HCT116 (cell line): ENCODE results near the gene ELP5. TPM values are rescaled to one million over a fixed set of nuclear protein-coding genes. Genes with fewer than 3 reads are reported as not detected.

Source experiments
- ATAC-seq: fragments of 200-7000 bp; cut with Tn5 transposase; 2 replicates; pipeline ENCODE4 v1.9.1; 2020; ENCODE audit warnings: mild to moderate bottlenecking, moderate library complexity
- BruUV-seq: library from RNA; stranded (reverse); fragments of 400-500 nt; replicated peaks from 2 replicates; lab custom pipeline; 2021; lab: Mats Ljungman, UMichigan
- CTCF ChIA-PET: fragments of 300-600 bp; sonication (Branson Sonifier 250); formaldehyde crosslinking; loops from one replicate; lab custom pipeline; 2021; ENCODE audit warnings: antibody characterized with exemption; lab: Charles Lee
- POLR2A ChIA-PET: fragments of 300-600, 350-600 bp; sonication (Branson Sonifier 250); formaldehyde crosslinking; loops from one replicate; lab custom pipeline; 2021; ENCODE audit warnings: antibody characterized with exemption; lab: Charles Lee
- RAD21 ChIA-PET, 2 experiments: fragments of 300-600 bp; sonication (Branson Sonifier 250); formaldehyde crosslinking; loops; one replicate each; lab custom pipeline; 2023; ENCODE audit warnings: low total read pairs in 2 of 2; ENCODE audit not compliant: uncharacterized antibody in 2 of 2, unreplicated experiment in 2 of 2, low non-redundant PET in 1 of 2; lab: Charles Lee
- DNase-seq: peaks from one replicate; pipeline ENCODE4 v3.0.0-alpha.2; 2010; ENCODE audit warnings: low read depth, low spot score
- H2AFZ ChIP-seq: fragments of 200-600 bp; shearing (Covaris generic), sonication (generic); 2 replicates; pipeline ENCODE4 v1.6.1; 2017; ENCODE audit warnings: low read depth, mixed run types, mixed read lengths, antibody characterized with exemption, low read length; ENCODE audit not compliant: poor library complexity, severe bottlenecking
- H3K27ac ChIP-seq: 2 replicates; pipeline ENCODE4 v1.5.1; 2012; ENCODE audit warnings: low read depth, low read length
- H3K27me3 ChIP-seq: fragments of 200-600 bp; sonication (generic); 2 replicates; pipeline ENCODE4 v1.6.1; 2016; ENCODE audit warnings: mixed run types, low read length, mixed read lengths; ENCODE audit not compliant: insufficient read depth
- H3K36me3 ChIP-seq, 2 experiments: fragments of 200-500 bp in 1 of 2; fragments of 200-600 bp in 1 of 2; sonication (Bioruptor generic) in 1 of 2; sonication (generic) in 1 of 2; 2 replicates each; pipeline versions ENCODE4 v1.5.1 to v1.6.1; 2014 to 2016; ENCODE audit warnings: low read length in 2 of 2, inconsistent platforms in 1 of 2, mixed read lengths in 1 of 2, mixed run types in 1 of 2; ENCODE audit not compliant: insufficient read depth in 2 of 2, control insufficient read depth in 1 of 2
- H3K4me1 ChIP-seq, 2 experiments: fragments of 200-600 bp in 1 of 2; sonication (generic) in 1 of 2; 2 replicates each; pipeline versions ENCODE4 v1.5.1 to v1.6.1; 2012 to 2017; ENCODE audit warnings: low read length in 2 of 2, inconsistent platforms in 1 of 2, mild to moderate bottlenecking in 1 of 2, mixed read lengths in 1 of 2, mixed run types in 1 of 2, moderate library complexity in 1 of 2; ENCODE audit not compliant: insufficient read depth in 2 of 2, control insufficient read depth in 1 of 2
- H3K4me2 ChIP-seq: fragments of 200-600 bp; sonication (generic); 2 replicates; pipeline ENCODE4 v1.6.1; 2017; ENCODE audit warnings: mixed run types, low read length, mixed read lengths
- H3K4me3 ChIP-seq, 2 experiments: fragments of 200-600 bp in 1 of 2; sonication (generic) in 1 of 2; replicated peaks in 1 of 2; 2 replicates each; pipeline ENCODE4 v1.5.1; 2011 to 2016; ENCODE audit warnings: low read length in 2 of 2, control low read depth in 1 of 2, low read depth in 1 of 2, mild to moderate bottlenecking in 1 of 2, mixed read lengths in 1 of 2, mixed run types in 1 of 2
- H3K79me2 ChIP-seq: fragments of 200-600 bp; sonication (generic); 2 replicates; pipeline ENCODE4 v1.6.1; 2017; ENCODE audit warnings: mild to moderate bottlenecking, mixed run types, low read length, moderate library complexity, mixed read lengths; ENCODE audit not compliant: insufficient read depth
- H3K9ac ChIP-seq: fragments of 200-600 bp; sonication (generic); 2 replicates; pipeline ENCODE4 v1.6.1; 2016; ENCODE audit warnings: low read length, mixed read lengths
- H3K9me2 ChIP-seq: fragments of 200-600 bp; sonication (generic), shearing (Covaris generic); 2 replicates; pipeline ENCODE4 v1.6.1; 2017; ENCODE audit warnings: mixed run types, mild to moderate bottlenecking, moderate library complexity; ENCODE audit not compliant: insufficient read depth
- H3K9me3 ChIP-seq, 2 experiments: fragments of 200-500 bp in 1 of 2; fragments of 200-600 bp in 1 of 2; sonication (Bioruptor generic) in 1 of 2; sonication (generic) in 1 of 2; 2 replicates each; pipeline ENCODE4 v1.6.1; 2014 to 2017; ENCODE audit warnings: low read length in 2 of 2, mixed read lengths in 2 of 2, inconsistent platforms in 1 of 2, low read depth in 1 of 2, mild to moderate bottlenecking in 1 of 2, mixed run types in 1 of 2, moderate library complexity in 1 of 2; ENCODE audit not compliant: control insufficient read depth in 1 of 2, insufficient read depth in 1 of 2
- H4K20me1 ChIP-seq: fragments of 200-600 bp; sonication (generic), shearing (Covaris generic); 2 replicates; pipeline ENCODE4 v1.6.1; 2017; ENCODE audit warnings: mixed run types, mild to moderate bottlenecking, moderate library complexity; ENCODE audit not compliant: insufficient read depth
- CBX3 ChIP-seq: IDR thresholded peaks from 2 replicates; pipeline ENCODE4 v1.6.1; 2012; ENCODE audit warnings: low read depth
- EGR1 ChIP-seq: IDR thresholded peaks from 2 replicates; pipeline ENCODE4 v1.6.1; 2012; ENCODE audit warnings: low read depth
- ELF1 ChIP-seq: IDR thresholded peaks from 2 replicates; pipeline ENCODE4 v1.6.1; 2012; ENCODE audit warnings: low read depth, borderline replicate concordance
- FOSL1 ChIP-seq: IDR thresholded peaks from 2 replicates; pipeline ENCODE4 v1.6.1; 2012; ENCODE audit warnings: low read depth
- JUND ChIP-seq: IDR thresholded peaks from 2 replicates; pipeline ENCODE4 v1.6.1; 2012
- MAX ChIP-seq: IDR thresholded peaks from 2 replicates; pipeline ENCODE4 v1.6.1; 2012
- POLR2A ChIP-seq: IDR thresholded peaks from 2 replicates; pipeline ENCODE4 v1.7.0; 2011; ENCODE audit warnings: borderline replicate concordance; ENCODE audit not compliant: insufficient read depth, insufficient read length; ENCODE audit errors: extremely low read depth
- POLR2AphosphoS5 ChIP-seq: IDR thresholded peaks from 2 replicates; pipeline ENCODE4 v1.6.1; 2011; ENCODE audit warnings: mild to moderate bottlenecking, low read depth, low read length, moderate library complexity
- RAD21 ChIP-seq: IDR thresholded peaks from 2 replicates; pipeline ENCODE4 v1.6.1; 2012; ENCODE audit warnings: low read depth, mild to moderate bottlenecking
- SIN3A ChIP-seq: IDR thresholded peaks from 2 replicates; pipeline ENCODE4 v1.6.1; 2012; ENCODE audit warnings: low read depth
- SP1 ChIP-seq: IDR thresholded peaks from 2 replicates; pipeline ENCODE4 v1.6.1; 2012; ENCODE audit warnings: low read depth
- SRF ChIP-seq: IDR thresholded peaks from 2 replicates; pipeline ENCODE4 v1.6.1; 2012; ENCODE audit warnings: low read depth
- TCF7L2 ChIP-seq: IDR thresholded peaks from 2 replicates; pipeline ENCODE4 v1.7.0; 2011; ENCODE audit warnings: borderline replicate concordance, inconsistent platforms; ENCODE audit not compliant: insufficient read depth, insufficient read length; ENCODE audit errors: extremely low read depth
- YY1 ChIP-seq: IDR thresholded peaks from 2 replicates; pipeline ENCODE4 v1.6.1; 2011; ENCODE audit warnings: low read length, low read depth, moderate library complexity, mild to moderate bottlenecking; ENCODE audit not compliant: insufficient replicate concordance; ENCODE audit errors: extremely low read depth
- ZFX ChIP-seq: fragments of 450-650 bp; IDR thresholded peaks from 2 replicates; pipeline ENCODE4 v1.6.1; 2017
- ZNF274 ChIP-seq: fragments of 200-500 bp; sonication (Bioruptor generic); IDR thresholded peaks from 2 replicates; pipeline ENCODE4 v1.6.1; 2014; ENCODE audit warnings: mild to moderate bottlenecking, low read depth, low read length, inconsistent platforms
- intact Hi-C: fragments of 100-400 bp; cut with micrococcal nuclease; formaldehyde crosslinking; loops from 2 replicates; pipeline ENCODE4 v1.10.0; 2022
- total RNA-seq: library from RNA; stranded (reverse); gene quantifications from one replicate; pipeline ENCODE4 v1.2.1, GENCODE V29; 2021; ENCODE audit not compliant: unreplicated experiment
- TF ChIP-seq, protein P1 (sequence below): IDR thresholded peaks from 2 replicates; pipeline ENCODE4 v1.6.1; 2012
- TF ChIP-seq, protein P2 (sequence below): IDR thresholded peaks from 2 replicates; pipeline ENCODE4 v1.6.1; 2012; ENCODE audit warnings: low read depth
- TF ChIP-seq, protein P3 (sequence below): IDR thresholded peaks from 2 replicates; pipeline ENCODE4 v1.6.1; 2011; ENCODE audit warnings: mild to moderate bottlenecking, low read length, moderate library complexity; ENCODE audit not compliant: insufficient replicate concordance; ENCODE audit errors: extremely low read depth
- TF ChIP-seq, protein P4 (sequence below), 3 experiments: fragments of 200-600 bp in 1 of 3; sonication (generic) in 1 of 3; IDR thresholded peaks in 2 of 3; conservative IDR thresholded peaks in 1 of 3; 2 replicates each; pipeline ENCODE4 v1.5.1; 2012 to 2017; ENCODE audit warnings: low read depth in 2 of 3, low read length in 2 of 3, antibody characterized with exemption in 1 of 3, borderline replicate concordance in 1 of 3, control low read depth in 1 of 3, mild to moderate bottlenecking in 1 of 3, mixed read lengths in 1 of 3, mixed run types in 1 of 3, moderate library complexity in 1 of 3; ENCODE audit not compliant: insufficient read depth in 1 of 3

Gene ELP5
- total RNA-seq, 1 experiment from 2014 or later, result 81.7 TPM

- peaks cover 39 to 41% of the 10 kb centered on the region in 2 experiments for H3K36me3 ChIP-seq
- TF ChIP-seq, protein P1, sequence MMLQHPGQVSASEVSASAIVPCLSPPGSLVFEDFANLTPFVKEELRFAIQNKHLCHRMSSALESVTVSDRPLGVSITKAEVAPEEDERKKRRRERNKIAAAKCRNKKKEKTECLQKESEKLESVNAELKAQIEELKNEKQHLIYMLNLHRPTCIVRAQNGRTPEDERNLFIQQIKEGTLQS, result no peak
- TF ChIP-seq CBX3, result no peak
- no peak for TF ChIP-seq SIN3A
- no peak for TF ChIP-seq ZNF274
- TF ChIP-seq JUND, result no peak
- TF ChIP-seq EGR1, result no peak
- no peak for TF ChIP-seq ZFX
- no peak for TF ChIP-seq SP1
- TF ChIP-seq POLR2A, result no peak
- TF ChIP-seq TCF7L2, result no peak
- no peak for TF ChIP-seq MAX
- TF ChIP-seq, protein P2, sequence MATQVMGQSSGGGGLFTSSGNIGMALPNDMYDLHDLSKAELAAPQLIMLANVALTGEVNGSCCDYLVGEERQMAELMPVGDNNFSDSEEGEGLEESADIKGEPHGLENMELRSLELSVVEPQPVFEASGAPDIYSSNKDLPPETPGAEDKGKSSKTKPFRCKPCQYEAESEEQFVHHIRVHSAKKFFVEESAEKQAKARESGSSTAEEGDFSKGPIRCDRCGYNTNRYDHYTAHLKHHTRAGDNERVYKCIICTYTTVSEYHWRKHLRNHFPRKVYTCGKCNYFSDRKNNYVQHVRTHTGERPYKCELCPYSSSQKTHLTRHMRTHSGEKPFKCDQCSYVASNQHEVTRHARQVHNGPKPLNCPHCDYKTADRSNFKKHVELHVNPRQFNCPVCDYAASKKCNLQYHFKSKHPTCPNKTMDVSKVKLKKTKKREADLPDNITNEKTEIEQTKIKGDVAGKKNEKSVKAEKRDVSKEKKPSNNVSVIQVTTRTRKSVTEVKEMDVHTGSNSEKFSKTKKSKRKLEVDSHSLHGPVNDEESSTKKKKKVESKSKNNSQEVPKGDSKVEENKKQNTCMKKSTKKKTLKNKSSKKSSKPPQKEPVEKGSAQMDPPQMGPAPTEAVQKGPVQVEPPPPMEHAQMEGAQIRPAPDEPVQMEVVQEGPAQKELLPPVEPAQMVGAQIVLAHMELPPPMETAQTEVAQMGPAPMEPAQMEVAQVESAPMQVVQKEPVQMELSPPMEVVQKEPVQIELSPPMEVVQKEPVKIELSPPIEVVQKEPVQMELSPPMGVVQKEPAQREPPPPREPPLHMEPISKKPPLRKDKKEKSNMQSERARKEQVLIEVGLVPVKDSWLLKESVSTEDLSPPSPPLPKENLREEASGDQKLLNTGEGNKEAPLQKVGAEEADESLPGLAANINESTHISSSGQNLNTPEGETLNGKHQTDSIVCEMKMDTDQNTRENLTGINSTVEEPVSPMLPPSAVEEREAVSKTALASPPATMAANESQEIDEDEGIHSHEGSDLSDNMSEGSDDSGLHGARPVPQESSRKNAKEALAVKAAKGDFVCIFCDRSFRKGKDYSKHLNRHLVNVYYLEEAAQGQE, result no peak
- no peak for TF ChIP-seq FOSL1
- TF ChIP-seq RAD21, result no peak
- TF ChIP-seq SRF, result no peak
- TF ChIP-seq POLR2AphosphoS5, result no peak
- TF ChIP-seq YY1, result no peak
- TF ChIP-seq, protein P3, sequence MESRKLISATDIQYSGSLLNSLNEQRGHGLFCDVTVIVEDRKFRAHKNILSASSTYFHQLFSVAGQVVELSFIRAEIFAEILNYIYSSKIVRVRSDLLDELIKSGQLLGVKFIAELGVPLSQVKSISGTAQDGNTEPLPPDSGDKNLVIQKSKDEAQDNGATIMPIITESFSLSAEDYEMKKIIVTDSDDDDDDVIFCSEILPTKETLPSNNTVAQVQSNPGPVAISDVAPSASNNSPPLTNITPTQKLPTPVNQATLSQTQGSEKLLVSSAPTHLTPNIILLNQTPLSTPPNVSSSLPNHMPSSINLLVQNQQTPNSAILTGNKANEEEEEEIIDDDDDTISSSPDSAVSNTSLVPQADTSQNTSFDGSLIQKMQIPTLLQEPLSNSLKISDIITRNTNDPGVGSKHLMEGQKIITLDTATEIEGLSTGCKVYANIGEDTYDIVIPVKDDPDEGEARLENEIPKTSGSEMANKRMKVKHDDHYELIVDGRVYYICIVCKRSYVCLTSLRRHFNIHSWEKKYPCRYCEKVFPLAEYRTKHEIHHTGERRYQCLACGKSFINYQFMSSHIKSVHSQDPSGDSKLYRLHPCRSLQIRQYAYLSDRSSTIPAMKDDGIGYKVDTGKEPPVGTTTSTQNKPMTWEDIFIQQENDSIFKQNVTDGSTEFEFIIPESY, result no peak
- TF ChIP-seq, protein P4, sequence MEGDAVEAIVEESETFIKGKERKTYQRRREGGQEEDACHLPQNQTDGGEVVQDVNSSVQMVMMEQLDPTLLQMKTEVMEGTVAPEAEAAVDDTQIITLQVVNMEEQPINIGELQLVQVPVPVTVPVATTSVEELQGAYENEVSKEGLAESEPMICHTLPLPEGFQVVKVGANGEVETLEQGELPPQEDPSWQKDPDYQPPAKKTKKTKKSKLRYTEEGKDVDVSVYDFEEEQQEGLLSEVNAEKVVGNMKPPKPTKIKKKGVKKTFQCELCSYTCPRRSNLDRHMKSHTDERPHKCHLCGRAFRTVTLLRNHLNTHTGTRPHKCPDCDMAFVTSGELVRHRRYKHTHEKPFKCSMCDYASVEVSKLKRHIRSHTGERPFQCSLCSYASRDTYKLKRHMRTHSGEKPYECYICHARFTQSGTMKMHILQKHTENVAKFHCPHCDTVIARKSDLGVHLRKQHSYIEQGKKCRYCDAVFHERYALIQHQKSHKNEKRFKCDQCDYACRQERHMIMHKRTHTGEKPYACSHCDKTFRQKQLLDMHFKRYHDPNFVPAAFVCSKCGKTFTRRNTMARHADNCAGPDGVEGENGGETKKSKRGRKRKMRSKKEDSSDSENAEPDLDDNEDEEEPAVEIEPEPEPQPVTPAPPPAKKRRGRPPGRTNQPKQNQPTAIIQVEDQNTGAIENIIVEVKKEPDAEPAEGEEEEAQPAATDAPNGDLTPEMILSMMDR (IDR thresholded peaks at IDR 0.05 in 2 of 3, conservative IDR thresholded peaks at IDR 0.05 in 1 of 3; ENCODE audit: borderline replicate concordance in 1 of 3, insufficient read depth in 1 of 3, low read depth in 2 of 3, low read length in 2 of 3), result no peak
- no peak for TF ChIP-seq ELF1
- TF ChIP-seq, all 23 proteins: peak for 0
- BruUV-seq, result no TSS peak
- CTCF ChIA-PET, result interaction anchor here (1.5 kb wide), 1 partner anchor 9 kb away, joined by 4 read pairs; no protein-coding TSS in a partner anchor
- H3K4me2 ChIP-seq, result no peak overlapping the region
- POLR2A ChIA-PET, result no interaction called here
- H3K9me3 ChIP-seq, result no peaks in the 10 kb centered on the region
- RAD21 ChIA-PET, result no interaction called here
- peaks cover 49% of the 10 kb centered on the region for H3K79me2 ChIP-seq
- H4K20me1 ChIP-seq, result peaks cover 4% of the 10 kb centered on the region; the same call in 1 of the 2 replicates
- H3K27me3 ChIP-seq, result no peaks in the 10 kb centered on the region
- intact Hi-C loops, result no loop called here
- no peaks in the 10 kb centered on the region for H3K9me2 ChIP-seq
- ATAC-seq (no peak), DNase-seq (no peak)
- H3K27ac ChIP-seq, result no peak overlapping the region
- no peak overlapping the region for H3K4me3 ChIP-seq
- H3K4me1 ChIP-seq, result peaks cover 6 to 33% of the 10 kb centered on the region in 2 experiments; a peak in 3 of 4 replicates
- no peak overlapping the region for H2AFZ ChIP-seq
- no peak overlapping the region for H3K9ac ChIP-seq
Observed at GRCh38 chr17:7229504-7229903, 22.5 kb upstream of the ELP5 start.
